COR-L47 (cell line): ENCODE measurements around the gene FRMPD4.

Experiments used
- DNase-seq: peaks from one replicate; lab custom pipeline; 2025; lab: John Stamatoyannopoulos, UW

FRMPD4 gene

DNA sequence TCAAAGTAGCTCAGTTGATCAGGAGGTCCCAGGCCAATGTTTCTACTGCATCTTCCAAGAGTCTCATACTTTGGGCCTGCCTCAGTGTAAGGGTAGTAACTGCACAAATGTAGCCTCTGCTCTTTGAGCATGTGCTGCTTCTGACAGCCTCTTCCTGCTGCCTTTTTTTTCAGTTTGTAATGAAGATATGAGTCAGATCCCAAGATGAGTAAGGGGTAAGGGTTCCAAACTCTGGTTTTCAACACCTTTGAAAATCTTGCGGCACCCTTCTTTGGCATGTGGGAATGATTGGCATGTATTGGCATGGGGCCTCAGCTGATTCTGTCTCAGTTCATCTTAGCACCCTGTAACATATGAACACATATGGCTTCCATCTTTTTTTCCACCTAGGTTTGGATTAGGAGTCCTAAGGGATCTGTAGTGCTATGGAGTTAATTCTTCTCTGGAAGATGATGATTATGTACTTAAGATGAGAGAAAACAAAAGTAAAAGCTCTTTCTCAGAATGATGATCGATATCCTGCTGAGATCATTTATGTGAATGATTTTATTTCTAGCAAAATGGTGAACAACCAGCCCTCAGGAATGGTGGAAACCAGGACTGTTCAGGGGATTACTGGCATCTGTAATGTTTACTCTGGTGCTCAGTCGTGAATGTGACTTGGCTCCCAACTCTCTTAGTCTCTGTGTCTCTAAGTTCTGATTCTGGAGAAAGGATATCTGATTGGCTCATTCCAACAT lies 534.3 kb downstream of the FRMPD4 start:
- DNase-seq, result no peak

- no peak for DNase-seq
These were observed 535.2 kb downstream of the FRMPD4 start for GRCh38 chrX:12673487-12673886.

GRCh38 chrX:12679522-12679921 lies 541.2 kb downstream of the FRMPD4 start:
- no peak for DNase-seq

DNA sequence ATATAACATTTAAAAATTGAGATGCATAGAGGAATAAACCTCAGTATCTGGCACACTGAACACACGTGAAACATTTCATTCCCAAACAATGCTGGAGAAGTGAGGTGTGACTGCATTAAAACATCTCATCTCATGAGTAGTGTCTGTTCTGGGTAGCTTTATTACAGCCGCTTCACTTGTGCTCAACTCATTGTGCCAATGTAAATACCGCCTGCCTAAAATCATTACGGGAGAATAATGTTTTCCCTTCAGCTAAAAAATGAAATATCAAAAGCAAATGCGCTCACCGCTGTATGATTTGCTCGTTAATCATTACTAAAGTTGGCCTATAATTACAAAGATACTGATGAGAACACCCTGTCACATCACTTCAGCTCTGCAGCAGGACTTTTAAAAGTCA lies 542.8 kb downstream of the FRMPD4 start:
- DNase-seq, result no peak

DNA sequence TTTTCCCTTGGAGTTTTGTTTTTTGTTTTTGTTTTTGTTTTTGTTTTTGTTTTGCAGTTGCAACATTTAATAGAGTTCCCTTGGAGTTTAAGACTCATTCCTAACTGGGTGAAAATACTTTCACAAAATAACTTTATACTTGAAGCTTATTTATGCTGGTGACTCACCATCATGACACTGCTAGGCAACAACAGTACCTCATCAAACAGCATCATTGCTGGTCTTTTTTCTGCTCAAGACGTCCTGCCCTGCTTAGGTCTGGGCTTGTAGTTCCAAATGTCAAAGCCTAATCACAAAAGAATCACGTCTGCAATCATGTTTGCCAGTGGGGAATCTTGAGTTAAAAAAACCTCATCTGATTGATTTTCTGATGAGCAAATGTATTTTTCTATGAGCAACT lies 547.3 kb downstream of the FRMPD4 start:
- no peak for DNase-seq

DNA sequence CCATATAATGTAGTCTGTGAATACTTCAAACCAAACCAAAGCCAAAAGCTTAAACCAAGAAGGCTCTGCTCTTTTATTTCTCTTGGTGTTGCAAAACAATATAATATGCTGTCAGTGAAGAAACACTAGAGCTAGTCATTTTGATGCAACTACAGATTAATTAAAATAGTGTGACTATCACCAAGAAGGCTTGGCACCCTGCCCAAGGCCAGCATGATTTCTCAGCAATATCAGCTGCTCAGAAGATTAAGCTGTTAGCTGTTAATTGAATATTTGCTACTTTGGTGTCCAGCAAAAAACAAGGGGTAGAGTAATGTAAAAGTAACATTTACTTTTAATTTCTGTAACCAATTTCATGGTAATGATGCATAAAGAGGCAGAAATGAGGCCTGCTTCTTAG lies 548.1 kb downstream of the FRMPD4 start:
- DNase-seq, result peak; percentile 65

DNA sequence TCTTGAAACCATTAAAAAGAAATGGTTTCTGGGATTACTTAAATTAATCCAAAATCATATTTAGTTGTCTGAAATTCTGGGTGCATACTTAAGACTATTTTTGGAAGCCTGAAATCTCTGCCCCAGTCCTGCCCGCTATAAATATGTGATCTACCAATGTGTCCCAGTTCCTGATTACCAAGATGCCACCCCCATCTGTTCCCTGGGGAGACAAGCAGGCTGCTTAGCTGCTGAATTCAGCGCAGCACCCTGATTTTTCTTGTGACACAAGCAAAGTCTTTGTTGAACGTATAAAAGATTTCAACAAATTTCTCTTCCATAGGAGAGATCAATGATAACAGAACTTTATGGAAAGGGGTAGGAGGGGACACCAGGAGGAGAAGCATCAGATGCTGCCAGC lies 552.4 kb downstream of the FRMPD4 start:
- DNase-seq, result no peak

DNA sequence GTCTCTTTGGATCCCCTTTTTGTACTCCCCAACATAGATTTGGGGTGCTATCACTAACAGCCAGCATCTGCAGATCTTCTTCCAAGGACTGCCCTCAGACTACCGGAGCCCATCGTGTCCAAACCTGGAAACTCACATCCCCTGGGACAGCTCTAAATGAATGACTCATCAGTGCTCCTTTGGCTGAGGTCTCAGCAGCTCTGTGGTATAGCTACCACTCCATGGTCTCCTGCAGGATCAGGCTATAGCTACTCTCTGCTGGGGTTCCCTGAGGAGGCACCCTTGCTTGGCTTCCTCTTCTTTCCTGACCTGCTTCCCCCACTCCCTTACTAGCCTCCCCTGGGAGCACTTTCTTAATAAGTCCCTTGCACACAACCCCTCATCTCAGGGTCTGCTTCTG lies 555.5 kb downstream of the FRMPD4 start:
- no peak for DNase-seq

DNA sequence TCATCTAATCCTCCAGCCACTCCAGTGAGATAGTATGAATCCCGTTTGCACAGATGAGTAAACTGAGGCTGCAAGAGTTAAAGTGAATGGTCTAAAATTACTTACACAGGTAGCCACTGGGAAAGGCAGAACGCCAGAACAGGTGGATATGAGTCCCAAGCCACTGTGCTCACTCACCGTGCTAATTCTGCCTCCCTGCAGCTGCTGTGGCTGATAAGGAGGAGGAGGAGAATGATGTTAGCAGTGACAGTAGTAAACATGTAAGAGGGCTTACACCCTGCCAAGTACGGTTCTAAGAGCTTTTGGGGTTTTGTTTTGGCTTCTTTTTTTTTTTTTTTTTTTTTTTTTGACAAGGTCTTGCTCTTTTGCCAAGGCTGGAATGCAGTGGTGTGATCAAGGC lies 562.5 kb downstream of the FRMPD4 start:
- no peak for DNase-seq

GRCh38 chrX:12701628-12702027 lies 563.4 kb downstream of the FRMPD4 start:
- DNase-seq, result peak; percentile 88

DNA sequence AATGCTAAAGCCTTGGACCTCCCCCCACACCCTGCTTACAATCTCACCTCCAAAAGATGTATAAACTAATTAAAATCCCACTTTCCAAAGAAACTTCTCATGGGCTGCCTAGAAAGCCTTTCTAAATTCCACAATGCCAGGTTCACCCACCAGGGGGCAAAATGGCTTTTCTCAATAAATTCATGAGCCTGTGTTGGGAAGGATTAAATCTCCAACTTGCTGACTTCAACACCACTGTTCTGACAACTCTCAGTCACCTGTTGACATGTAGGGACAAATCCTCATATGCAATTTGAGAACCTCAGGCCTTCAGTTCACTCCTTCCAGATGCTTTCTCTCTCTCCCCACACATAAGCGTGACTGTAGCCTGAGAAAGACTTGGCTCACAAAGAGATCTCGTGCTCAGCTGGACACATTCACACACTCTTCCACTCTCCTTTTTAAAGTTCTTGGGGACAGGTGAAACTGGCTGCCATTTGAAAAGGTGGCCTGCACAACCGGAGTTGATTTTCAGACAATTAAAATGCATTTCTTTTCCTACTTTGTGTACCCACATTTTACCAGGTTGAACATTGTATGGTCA lies 564.3 kb downstream of the FRMPD4 start:
- DNase-seq, result peak; percentile 37

DNA sequence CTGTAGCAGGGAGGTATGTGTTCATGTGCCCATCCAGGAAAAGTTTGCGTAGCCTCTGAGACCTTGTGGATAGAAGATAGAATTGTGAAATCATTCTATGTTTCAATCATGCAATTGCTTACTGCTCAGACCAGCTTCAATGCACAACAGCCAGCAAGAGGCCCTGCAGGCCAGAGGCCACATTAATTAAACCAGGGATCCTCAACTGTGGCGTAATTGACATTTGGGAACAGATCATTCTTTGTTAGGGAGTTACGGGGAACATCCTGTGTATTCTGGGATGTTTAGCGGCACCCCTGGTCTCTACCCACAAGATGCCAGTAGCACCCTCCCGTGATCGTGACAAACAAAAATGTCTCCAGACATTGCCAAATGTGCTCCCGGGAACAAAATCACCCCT lies 566.4 kb downstream of the FRMPD4 start:
- no peak for DNase-seq

- DNase-seq, result no peak
These were observed 570.8 kb downstream of the FRMPD4 start for GRCh38 chrX:12709047-12709446.

- DNase-seq, result no peak
These were observed 573.3 kb downstream of the FRMPD4 start for GRCh38 chrX:12711435-12712040.

GRCh38 chrX:12716574-12716973 lies 578.3 kb downstream of the FRMPD4 start:
- DNase-seq, result no peak

DNA sequence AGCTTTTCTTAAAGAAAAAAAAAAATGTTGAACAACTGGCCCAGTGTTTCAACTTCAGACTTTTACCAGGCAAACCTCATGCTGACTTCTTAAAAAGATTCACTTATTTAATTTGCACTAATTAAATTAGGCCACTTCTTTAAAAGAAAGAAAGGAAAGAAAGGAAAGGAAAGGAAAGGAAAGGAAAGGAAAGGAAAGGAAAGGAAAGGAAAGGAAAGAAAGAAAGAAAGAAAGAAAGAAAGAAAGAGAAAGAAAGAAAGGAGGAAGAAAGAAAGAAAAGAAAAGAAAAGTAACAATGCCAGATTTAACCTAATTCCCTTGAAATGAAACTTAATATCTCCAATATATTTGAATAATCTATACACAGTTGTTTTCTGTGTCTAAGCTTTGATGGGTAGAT lies 581.6 kb downstream of the FRMPD4 start:
- no peak for DNase-seq

GRCh38 chrX:12721042-12721441 lies 582.8 kb downstream of the FRMPD4 start:
- no peak for DNase-seq

DNA sequence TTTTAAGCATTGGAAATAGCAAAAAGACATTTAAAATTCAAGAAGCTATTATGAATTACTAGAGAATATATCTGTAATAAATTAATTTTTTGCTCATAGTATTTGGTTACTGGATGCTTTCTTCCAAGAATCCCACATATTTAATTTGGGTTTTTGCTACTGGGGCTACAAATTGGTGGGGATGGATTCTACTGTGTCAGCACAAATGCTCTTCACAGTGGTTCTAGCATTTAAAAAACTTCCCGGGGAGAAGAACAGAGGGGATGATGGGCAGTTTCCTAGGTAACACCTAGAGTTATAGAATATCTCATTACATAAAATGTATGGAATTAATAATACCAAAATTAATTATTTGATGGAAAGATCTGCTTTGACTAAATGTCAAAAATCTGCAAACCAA lies 584.0 kb downstream of the FRMPD4 start:
- DNase-seq, result no peak

GRCh38 chrX:12741416-12741815 lies 603.1 kb downstream of the FRMPD4 start:
- no peak for DNase-seq

DNA sequence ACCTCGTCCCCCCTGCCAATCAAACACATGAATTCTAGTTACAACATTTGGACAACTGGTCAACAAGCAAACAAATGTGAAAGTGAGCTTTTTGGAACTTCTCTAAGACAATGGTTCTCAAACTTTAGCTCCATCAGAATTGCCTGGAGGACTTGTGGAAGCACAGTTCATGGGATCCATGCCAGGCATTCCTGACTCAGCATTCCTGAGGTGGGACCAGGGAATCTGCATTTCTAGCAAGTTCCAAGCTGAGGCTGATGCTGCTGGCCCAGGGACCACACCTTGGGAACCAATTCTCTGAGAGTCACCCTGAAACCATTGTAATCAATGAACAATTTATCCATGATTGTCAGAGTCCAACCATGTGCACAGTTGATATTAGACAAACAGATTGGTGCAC lies 609.2 kb downstream of the FRMPD4 start:
- DNase-seq, result no peak

DNA sequence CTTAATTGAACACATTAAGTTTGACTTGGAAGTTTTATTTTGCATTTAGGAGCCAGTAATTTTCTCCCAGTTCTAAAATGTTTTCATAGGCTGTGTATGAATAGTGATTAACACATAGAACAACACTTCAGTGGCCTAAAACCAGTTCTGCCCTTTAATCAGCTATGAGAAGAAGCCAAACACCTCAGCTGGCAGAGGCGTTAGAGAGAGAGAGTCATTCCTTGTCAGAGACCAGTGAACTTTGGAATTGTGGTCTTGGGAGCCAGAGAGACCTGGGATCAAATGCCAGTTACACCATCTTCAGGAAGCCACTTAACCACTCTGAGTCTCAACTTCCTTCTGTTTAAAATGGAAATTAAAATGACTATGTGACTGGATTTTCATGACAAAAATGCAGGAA lies 613.6 kb downstream of the FRMPD4 start:
- no peak for DNase-seq

DNA sequence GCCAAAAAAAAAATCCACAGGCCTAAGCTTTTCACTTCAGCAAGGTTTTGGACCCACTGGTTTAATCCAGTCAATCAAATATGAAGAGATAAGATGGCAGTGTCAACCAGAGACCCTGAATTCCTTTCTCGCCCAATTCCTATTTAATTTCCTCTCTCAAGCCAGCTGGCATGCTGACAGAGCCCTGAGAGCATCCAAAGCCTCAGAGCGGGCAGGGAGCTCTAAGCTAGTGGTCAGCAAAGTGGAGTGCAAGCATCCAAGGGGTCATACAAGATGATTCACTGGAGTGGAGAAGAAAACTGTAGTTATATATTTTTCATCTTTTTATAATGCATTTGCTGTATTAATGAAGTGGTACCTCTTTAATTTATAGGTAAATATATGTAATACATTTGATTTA lies 615.1 kb downstream of the FRMPD4 start:
- no peak for DNase-seq

- DNase-seq, result no peak
These were observed 620.0 kb downstream of the FRMPD4 start for GRCh38 chrX:12758291-12758690.

DNA sequence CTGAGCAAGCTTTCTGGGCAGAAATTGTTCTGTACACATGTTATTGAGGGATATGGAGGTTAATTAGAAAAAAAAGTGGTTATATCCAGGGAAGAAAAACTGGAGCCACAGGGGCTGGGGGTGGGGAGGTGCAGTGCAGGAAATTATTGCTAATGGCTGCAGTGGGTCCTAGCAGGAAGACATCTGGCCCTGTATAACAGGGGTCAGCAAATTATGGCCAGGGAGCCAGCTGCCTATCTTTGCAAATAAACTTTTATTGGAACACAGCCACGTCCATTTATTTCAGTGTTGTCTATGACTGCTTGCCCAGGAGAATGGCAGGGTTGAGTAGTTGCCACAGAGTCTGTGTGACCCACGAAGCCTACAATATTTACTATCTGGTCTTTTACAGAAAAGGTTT lies 629.6 kb downstream of the FRMPD4 start:
- DNase-seq, result peak; percentile 67
